ENCODE measurements around the gene NCAPD3.
A peak's percentile ranks its signal among the peaks of the same experiment; 100 is the strongest.

NCAPD3 gene

DNA sequence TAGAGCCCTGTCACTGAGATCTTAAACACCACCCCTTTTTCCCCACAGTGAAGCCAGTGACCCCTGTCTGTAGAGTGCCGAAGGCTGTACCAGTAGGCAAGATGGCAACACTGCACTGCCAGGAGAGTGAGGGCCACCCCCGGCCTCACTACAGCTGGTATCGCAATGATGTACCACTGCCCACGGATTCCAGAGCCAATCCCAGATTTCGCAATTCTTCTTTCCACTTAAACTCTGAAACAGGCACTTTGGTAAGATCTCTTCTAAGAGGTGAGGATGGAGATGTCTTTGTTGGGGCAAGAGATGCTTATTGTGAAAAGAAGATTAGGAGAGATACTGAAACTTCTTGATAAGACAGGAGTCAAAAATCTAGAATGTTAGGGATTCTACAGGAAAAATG, 79.0 kb downstream of the NCAPD3 start:
- TF ChIP-seq Cebpa-rat (IDR thresholded peaks at IDR 0.05), result peak in 6 of 11 experiments; percentile 22 to 75 (median 36); a peak in 3 of 22 replicates
- Histone ChIP-seq H3K4me1 (peaks cover 7 to 21% (median 16%) of the 10 kb centered on the region in 10 experiments; a peak in 18 of 20 replicates), H3K9me3 (replicated peaks in 1 of 11) (no peaks in the 10 kb centered on the region), H3K4me2 (peak overlapping the region in 6 of 11 experiments; percentile 45 to 70 (median 62); a peak in 7 of 22 replicates), H3K27me3 (no peaks in the 10 kb centered on the region), H3K27ac (no peak overlapping the region), H3K4me3 (no peak overlapping the region), H4K20me1 (peaks cover 0 to 15% (median 0%) of the 10 kb centered on the region in 11 experiments; a peak in 7 of 22 replicates), H3K9ac (no peak overlapping the region), H3K36me3 (peaks cover 7 to 85% (median 52%) of the 10 kb centered on the region in 11 experiments; a peak in 19 of 22 replicates)

DNA sequence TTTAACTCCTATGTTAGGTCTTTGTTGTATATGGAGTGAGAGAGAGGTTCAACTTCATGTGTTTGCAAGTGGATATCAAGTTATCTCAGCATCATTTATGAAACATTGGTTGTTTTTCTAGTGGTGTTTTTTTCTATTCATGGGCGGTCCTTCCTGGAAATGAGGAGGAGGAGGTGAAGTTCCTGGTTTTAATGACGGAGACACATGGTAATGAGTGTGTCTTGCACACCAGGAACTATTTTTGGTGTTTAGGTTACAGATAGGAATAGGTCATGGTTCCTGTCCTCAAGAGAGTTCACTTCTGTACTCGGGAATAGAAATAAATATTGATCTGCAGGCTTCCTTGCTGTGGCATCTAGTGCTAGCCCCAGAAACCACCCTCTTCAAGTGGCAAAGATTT, 80.0 kb downstream of the NCAPD3 start:
- Histone ChIP-seq H3K27ac (no peak overlapping the region), H3K36me3 (peaks cover 0 to 75% (median 43%) of the 10 kb centered on the region in 11 experiments; a peak in 18 of 22 replicates), H4K20me1 (peaks cover 0 to 22% (median 8%) of the 10 kb centered on the region in 11 experiments; a peak in 8 of 22 replicates), H3K4me3 (no peak overlapping the region), H3K27me3 (no peaks in the 10 kb centered on the region), H3K9ac (no peak overlapping the region), H3K4me1 (peaks cover 7 to 21% (median 17%) of the 10 kb centered on the region in 10 experiments; a peak in 18 of 20 replicates), H3K4me2 (0 out of 22 replicates have a peak overlapping the region, but pooled peaks of 1 of the 11 experiments have one; percentile 5), H3K9me3 (replicated peaks in 1 of 11) (no peaks in the 10 kb centered on the region)
- no peak for TF ChIP-seq Cebpa-rat (IDR thresholded peaks at IDR 0.05)

- Histone ChIP-seq H3K27ac (no peak overlapping the region), H3K9ac (no peak overlapping the region), H4K20me1 (peaks cover 0 to 22% (median 8%) of the 10 kb centered on the region in 11 experiments; a peak in 8 of 22 replicates), H3K4me1 (peaks cover 7 to 21% (median 17%) of the 10 kb centered on the region in 10 experiments; a peak in 18 of 20 replicates), H3K27me3 (no peaks in the 10 kb centered on the region), H3K9me3 (replicated peaks in 1 of 11) (no peaks in the 10 kb centered on the region), H3K36me3 (peaks cover 0 to 63% (median 38%) of the 10 kb centered on the region in 11 experiments; a peak in 17 of 22 replicates), H3K4me3 (no peak overlapping the region), H3K4me2 (no peak overlapping the region)
- TF ChIP-seq Cebpa-rat (IDR thresholded peaks at IDR 0.05), result no peak
Measured at GRCh38 chr11:134142536-134142935, 81.2 kb downstream of the NCAPD3 start.

GRCh38 chr11:134140961-134141490, 82.7 kb downstream of the NCAPD3 start:
- H3K4me3 ChIP-seq, result no peak overlapping the region
- H3K27me3 ChIP-seq, result no peaks in the 10 kb centered on the region
- H3K9ac ChIP-seq, result no peak overlapping the region
- peaks cover 0 to 54% (median 29%) of the 10 kb centered on the region in 11 experiments; a peak in 17 of 22 replicates for H3K36me3 ChIP-seq
- no peak for TF ChIP-seq Cebpa-rat (IDR thresholded peaks at IDR 0.05)
- no peak overlapping the region for H3K4me2 ChIP-seq
- peaks cover 7 to 21% (median 16%) of the 10 kb centered on the region in 10 experiments; a peak in 18 of 20 replicates for H3K4me1 ChIP-seq
- H3K9me3 ChIP-seq (replicated peaks in 1 of 11), result no peaks in the 10 kb centered on the region
- peaks cover 0 to 21% (median 8%) of the 10 kb centered on the region in 11 experiments; a peak in 8 of 22 replicates for H4K20me1 ChIP-seq
- H3K27ac ChIP-seq, result no peak overlapping the region

DNA sequence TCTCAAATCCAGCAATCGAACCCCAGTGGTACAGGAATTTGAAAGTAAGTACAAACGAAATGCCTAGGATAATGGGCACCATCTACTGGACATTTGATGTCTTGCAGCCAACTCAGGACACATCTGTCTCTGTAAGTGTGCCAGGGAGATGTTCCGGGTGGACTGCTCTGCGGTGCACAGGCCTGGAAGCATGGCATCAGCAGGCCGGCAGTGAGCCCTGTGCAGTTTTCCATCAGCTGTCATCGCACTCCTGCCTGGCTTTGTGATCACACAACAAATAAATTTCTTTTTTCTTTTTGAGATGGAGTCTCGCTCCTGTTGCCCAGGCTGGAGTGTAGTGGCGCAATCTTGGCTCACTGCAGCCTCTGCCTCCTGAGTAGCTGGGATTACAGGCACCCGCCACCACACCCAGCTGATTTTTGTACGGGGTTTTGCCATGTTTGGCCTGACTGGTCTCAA, 83.9 kb downstream of the NCAPD3 start:
- Histone ChIP-seq H3K4me2 (peak overlapping the region in 2 of 11 experiments; percentile 30 to 38; a peak in 1 of 22 replicates), H4K20me1 (peaks cover 0 to 21% (median 8%) of the 10 kb centered on the region in 11 experiments; a peak in 8 of 22 replicates), H3K9ac (no peak overlapping the region), H3K4me1 (peaks cover 4 to 11% (median 6%) of the 10 kb centered on the region in 10 experiments; a peak in 13 of 20 replicates), H3K9me3 (replicated peaks in 1 of 11) (peaks cover 0 to 5% (median 0%) of the 10 kb centered on the region in 11 experiments; a peak in 2 of 22 replicates), H3K4me3 (no peak overlapping the region), H3K36me3 (peaks cover 0 to 43% (median 23%) of the 10 kb centered on the region in 11 experiments; a peak in 16 of 22 replicates), H3K27me3 (no peaks in the 10 kb centered on the region), H3K27ac (no peak overlapping the region)
- TF ChIP-seq Cebpa-rat (IDR thresholded peaks at IDR 0.05), result no peak

DNA sequence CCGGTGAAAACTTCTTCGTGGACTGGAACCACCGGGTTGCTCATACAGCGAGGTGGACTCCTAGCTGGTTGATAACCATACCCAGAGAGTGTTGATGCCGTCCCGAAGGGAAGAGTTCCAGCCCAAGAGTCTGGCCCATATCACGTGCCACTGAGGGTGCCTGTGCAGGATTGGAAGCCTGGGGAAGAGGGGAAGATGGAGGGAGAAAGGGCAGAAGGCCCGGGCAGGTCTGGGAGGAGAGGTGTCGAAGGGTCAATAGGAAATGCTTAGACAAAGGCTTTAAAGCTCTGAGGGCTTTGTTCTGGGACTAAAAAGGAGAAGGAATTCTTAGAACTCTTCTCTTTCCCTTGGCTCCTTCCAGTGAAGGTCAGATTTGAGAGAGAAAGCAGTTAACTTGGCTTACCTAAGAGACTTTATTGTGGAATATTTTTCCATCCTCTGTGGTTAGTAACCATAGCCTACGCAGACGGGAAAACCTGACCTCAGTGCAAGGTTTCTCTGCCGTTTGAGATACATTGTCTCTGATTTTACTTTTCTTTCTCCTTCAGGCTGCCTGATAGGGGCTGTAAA, 84.4 kb downstream of the NCAPD3 start:
- Histone ChIP-seq H3K9me3 (replicated peaks in 1 of 11) (peaks cover 0 to 10% (median 3%) of the 10 kb centered on the region in 11 experiments; a peak in 10 of 22 replicates), H3K4me1 (peaks cover 0 to 11% (median 1%) of the 10 kb centered on the region in 10 experiments; a peak in 7 of 20 replicates), H3K4me2 (peak overlapping the region in 2 of 11 experiments; percentile 30 to 38; a peak in 1 of 22 replicates), H3K9ac (no peak overlapping the region), H3K4me3 (no peak overlapping the region), H3K36me3 (peaks cover 0 to 37% (median 18%) of the 10 kb centered on the region in 11 experiments; a peak in 15 of 22 replicates), H3K27ac (no peak overlapping the region), H4K20me1 (peaks cover 0 to 21% (median 8%) of the 10 kb centered on the region in 11 experiments; a peak in 8 of 22 replicates), H3K27me3 (no peaks in the 10 kb centered on the region)
- no peak for TF ChIP-seq Cebpa-rat (IDR thresholded peaks at IDR 0.05)

- Histone ChIP-seq H3K27ac (no peak overlapping the region), H3K9ac (no peak overlapping the region), H3K36me3 (peaks cover 0 to 29% (median 11%) of the 10 kb centered on the region in 11 experiments; a peak in 10 of 22 replicates), H3K9me3 (replicated peaks in 1 of 11) (peaks cover 8 to 20% (median 13%) of the 10 kb centered on the region in 11 experiments), H3K4me3 (no peak overlapping the region), H4K20me1 (peaks cover 0 to 21% (median 8%) of the 10 kb centered on the region in 11 experiments; a peak in 8 of 22 replicates), H3K4me1 (peaks cover 0 to 4% (median 0%) of the 10 kb centered on the region in 10 experiments; a peak in 2 of 20 replicates), H3K27me3 (no peaks in the 10 kb centered on the region), H3K4me2 (no peak overlapping the region)
- TF ChIP-seq Cebpa-rat (IDR thresholded peaks at IDR 0.05), result no peak
Measured at GRCh38 chr11:134138376-134138775, 85.4 kb downstream of the NCAPD3 start.

DNA sequence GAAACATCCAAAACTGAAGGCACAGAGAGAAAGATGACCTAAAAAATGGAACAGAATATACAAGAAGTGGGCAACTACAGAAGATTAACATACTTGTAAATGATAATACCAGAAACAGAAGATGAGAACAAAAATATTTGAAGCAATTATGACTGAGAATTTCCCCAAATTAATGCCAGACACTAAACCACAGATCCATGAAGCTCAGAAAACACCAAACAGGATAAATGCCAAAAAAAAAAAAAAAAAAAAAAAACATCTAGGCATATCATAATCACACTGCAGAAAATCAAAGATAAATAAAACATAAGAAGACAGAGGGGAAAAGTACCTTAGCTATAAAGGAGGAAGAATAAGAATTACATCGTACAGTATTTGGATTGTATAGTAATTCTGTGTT, 89.6 kb downstream of the NCAPD3 start:
- H3K9ac ChIP-seq, result no peak overlapping the region
- no peak overlapping the region for H3K4me2 ChIP-seq
- H3K9me3 ChIP-seq (replicated peaks in 1 of 11), result peaks cover 49 to 62% (median 53%) of the 10 kb centered on the region in 11 experiments
- peaks cover 0 to 10% (median 1%) of the 10 kb centered on the region in 11 experiments; a peak in 5 of 22 replicates for H4K20me1 ChIP-seq
- no peak overlapping the region for H3K27ac ChIP-seq
- H3K4me3 ChIP-seq, result no peak overlapping the region
- no peaks in the 10 kb centered on the region for H3K27me3 ChIP-seq
- no peak for TF ChIP-seq Cebpa-rat (IDR thresholded peaks at IDR 0.05)
- no peaks in the 10 kb centered on the region for H3K4me1 ChIP-seq
- peaks cover 0 to 25% (median 10%) of the 10 kb centered on the region in 11 experiments; a peak in 14 of 22 replicates for H3K36me3 ChIP-seq

GRCh38 chr11:134132808-134133207, 91.0 kb downstream of the NCAPD3 start:
- Histone ChIP-seq H3K27me3 (no peaks in the 10 kb centered on the region), H3K9me3 (replicated peaks in 1 of 11) (peaks cover 51 to 74% (median 64%) of the 10 kb centered on the region in 11 experiments), H3K4me1 (no peaks in the 10 kb centered on the region), H3K9ac (no peak overlapping the region), H3K4me2 (no peak overlapping the region), H3K4me3 (no peak overlapping the region), H3K27ac (no peak overlapping the region), H3K36me3 (peaks cover 0 to 34% (median 13%) of the 10 kb centered on the region in 11 experiments; a peak in 15 of 22 replicates), H4K20me1 (no peaks in the 10 kb centered on the region)
- no peak for TF ChIP-seq Cebpa-rat (IDR thresholded peaks at IDR 0.05)

Data from BLaER1 treated with 17β-estradiol and CSF1 and Interleukin-3, amounts not matched to agents 10 nM and 100 nM (cell line).